Subcutaneous abdominal adipose tissue (tissue), 5 donors: ENCODE measurements around the gene CTSF.
"Not testable (repeated sequence)": the region's sequence is repeated elsewhere in the genome, so short reads cannot be mapped to it uniquely, and the experiment has no call there.

Experiments used
- H3K27ac ChIP-seq: one replicate; pipeline ENCODE4 v1.7.0; 2013; ENCODE audit warnings: low read depth, mild to moderate bottlenecking, inconsistent platforms, low read length, moderate library complexity
- H3K27me3 ChIP-seq, 5 donors: one replicate each; pipeline ENCODE4 v1.7.0; 2013; ENCODE audit warnings: low read length in 5 of 5, inconsistent platforms in 1 of 5; ENCODE audit not compliant: control insufficient read depth in 5 of 5, insufficient read depth in 4 of 5
- H3K36me3 ChIP-seq, 5 donors: one replicate each; pipeline ENCODE4 v1.7.0; 2013; ENCODE audit warnings: low read length in 5 of 5; ENCODE audit not compliant: control insufficient read depth in 5 of 5, insufficient read depth in 5 of 5
- H3K4me1 ChIP-seq, 5 donors: one replicate each; pipeline ENCODE4 v1.7.0; 2013; ENCODE audit warnings: low read length in 5 of 5, mild to moderate bottlenecking in 3 of 5, moderate library complexity in 1 of 5; ENCODE audit not compliant: control insufficient read depth in 5 of 5, insufficient read depth in 5 of 5
- H3K4me3 ChIP-seq, 5 donors: one replicate each; pipeline ENCODE4 v1.7.0; 2013; ENCODE audit warnings: low read length in 5 of 5, low read depth in 1 of 5
- H3K9ac ChIP-seq, 5 donors: one replicate each; pipeline ENCODE4 v1.7.0; 2013; ENCODE audit warnings: low read length in 5 of 5, mild to moderate bottlenecking in 4 of 5, moderate library complexity in 3 of 5
- H3K9me3 ChIP-seq, 5 donors: one replicate each; pipeline ENCODE4 v1.7.0; 2013; ENCODE audit warnings: low read length in 5 of 5; ENCODE audit not compliant: control insufficient read depth in 5 of 5
- donor health status: healthy.
- donor health status: healthy.
- donor health status: healthy.
- donor health status: healthy.
- donor health status: healthy.

Gene CTSF

DNA sequence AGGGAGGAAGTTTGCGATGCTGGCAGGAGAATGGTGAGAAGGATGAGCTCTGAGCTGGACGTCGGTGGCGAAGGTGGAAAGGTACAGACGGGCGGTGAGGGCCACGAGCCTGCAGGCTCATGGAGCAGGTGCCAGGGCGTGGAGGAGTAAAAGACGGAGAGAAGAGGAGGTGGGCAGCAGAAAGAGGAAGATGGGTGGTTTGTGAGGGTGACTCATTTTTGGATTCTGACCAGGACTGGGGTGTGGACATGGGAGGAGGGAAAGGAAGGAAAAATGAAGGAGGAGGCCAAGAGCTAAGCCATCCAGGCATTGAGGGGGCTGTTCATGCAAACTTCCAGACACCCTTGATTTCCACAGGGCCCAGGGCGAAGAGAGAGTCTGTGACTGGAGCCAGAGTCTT, 26.0 kb downstream of the CTSF start:
- Histone ChIP-seq H3K9me3 (no peaks in the 10 kb centered on the region), H3K27ac (no peak overlapping the region), H3K27me3 (no peaks in the 10 kb centered on the region), H3K36me3 (peaks cover 0 to 50% (median 35%) of the 10 kb centered on the region in 5 donors), H3K9ac (no peak overlapping the region), H3K4me3 (no peak overlapping the region), H3K4me1 (peaks cover 0 to 39% (median 33%) of the 10 kb centered on the region in 5 donors)

GRCh38 chr11:66541892-66542291, 26.5 kb downstream of the CTSF start:
- no peak overlapping the region for H3K27ac ChIP-seq
- H3K4me3 ChIP-seq: no peak overlapping the region
- no peaks in the 10 kb centered on the region for H3K27me3 ChIP-seq
- peaks cover 0 to 55% (median 38%) of the 10 kb centered on the region in 5 donors for H3K36me3 ChIP-seq
- H3K4me1 ChIP-seq: peaks cover 0 to 39% (median 33%) of the 10 kb centered on the region in 5 donors
- H3K9me3 ChIP-seq: no peaks in the 10 kb centered on the region
- no peak overlapping the region for H3K9ac ChIP-seq

GRCh38 chr11:66540598-66540997, 27.8 kb downstream of the CTSF start:
- H3K9ac ChIP-seq, H3K4me3 ChIP-seq, H3K9me3 ChIP-seq, H3K27me3 ChIP-seq, H3K27ac ChIP-seq: not testable (repeated sequence)
- H3K4me1 ChIP-seq: peaks cover 0 to 30% (median 26%) of the 10 kb centered on the region in 5 donors
- H3K36me3 ChIP-seq: peaks cover 3 to 67% (median 45%) of the 10 kb centered on the region in 5 donors

- no peak overlapping the region for H3K27ac ChIP-seq
- H3K4me1 ChIP-seq: peaks cover 0 to 23% (median 18%) of the 10 kb centered on the region in 5 donors
- no peak overlapping the region for H3K4me3 ChIP-seq
- no peak overlapping the region for H3K9ac ChIP-seq
- H3K27me3 ChIP-seq: no peaks in the 10 kb centered on the region
- H3K9me3 ChIP-seq: no peaks in the 10 kb centered on the region
- H3K36me3 ChIP-seq: peaks cover 5 to 72% (median 45%) of the 10 kb centered on the region in 5 donors
These were observed 28.6 kb downstream of the CTSF start for GRCh38 chr11:66539870-66540213.

DNA sequence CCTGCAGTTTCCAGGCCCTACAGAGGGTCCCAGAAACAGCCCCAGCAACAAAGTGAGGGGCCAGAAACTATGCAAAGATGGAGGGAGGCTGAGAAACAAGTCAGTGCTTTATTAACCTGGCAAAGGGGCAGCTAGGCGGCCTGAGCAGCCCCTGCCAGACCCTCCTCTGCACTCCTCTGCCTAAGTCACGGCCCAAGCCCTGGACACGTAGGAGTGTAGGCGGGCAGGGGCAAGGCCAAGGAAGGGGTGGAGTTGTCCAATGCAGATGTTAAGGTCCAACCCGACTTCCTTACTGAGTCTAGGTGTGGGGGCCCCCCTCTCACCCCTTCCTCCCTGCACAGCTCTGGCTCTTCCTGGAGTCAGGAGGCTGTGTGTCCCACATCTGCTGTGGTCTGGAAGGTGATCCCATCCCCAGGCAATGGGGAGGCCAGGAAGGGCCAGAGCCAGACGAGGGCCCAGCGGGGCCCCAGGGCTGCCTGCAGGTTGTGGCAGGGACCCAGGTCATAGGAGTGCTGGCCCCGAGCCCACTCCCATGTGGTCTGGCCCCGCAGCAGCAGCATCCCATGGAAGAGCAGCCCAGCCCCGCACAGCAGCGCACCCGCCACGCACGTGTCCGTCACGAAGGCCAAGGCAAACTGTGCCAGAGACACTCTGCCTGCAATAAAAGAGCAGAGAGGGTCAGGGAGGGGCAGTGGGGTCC, 29.1 kb downstream of the CTSF start:
- H3K4me1 ChIP-seq: peaks cover 0 to 18% (median 13%) of the 10 kb centered on the region in 5 donors
- no peak overlapping the region for H3K4me3 ChIP-seq
- H3K36me3 ChIP-seq: peaks cover 5 to 72% (median 45%) of the 10 kb centered on the region in 5 donors
- no peaks in the 10 kb centered on the region for H3K9me3 ChIP-seq
- H3K27me3 ChIP-seq: no peaks in the 10 kb centered on the region
- no peak overlapping the region for H3K9ac ChIP-seq
- H3K27ac ChIP-seq: no peak overlapping the region

DNA sequence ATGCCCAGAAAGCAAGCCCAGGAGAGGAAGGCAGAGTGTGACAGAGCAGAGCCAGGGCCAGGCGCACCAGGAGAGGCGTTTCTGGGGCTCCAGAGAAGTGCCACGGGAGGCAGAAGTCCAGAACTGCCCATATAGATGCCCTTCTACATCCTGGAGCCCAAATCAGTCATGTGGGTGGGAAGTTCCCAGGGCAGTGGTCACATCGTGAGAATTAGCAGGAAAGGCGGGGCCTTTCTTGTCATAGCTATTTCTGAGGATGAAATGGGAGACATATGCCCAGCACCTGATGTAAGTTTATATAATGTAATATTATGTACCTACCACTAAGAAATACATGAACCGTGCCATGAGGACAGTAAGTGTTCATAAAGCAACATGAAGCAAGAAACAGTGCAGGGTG, 35.6 kb downstream of the CTSF start:
- Histone ChIP-seq H3K36me3 (peaks cover 5 to 69% (median 27%) of the 10 kb centered on the region in 5 donors), H3K4me1 (no peaks in the 10 kb centered on the region), H3K4me3 (no peak overlapping the region), H3K27me3 (no peaks in the 10 kb centered on the region), H3K9me3 (no peaks in the 10 kb centered on the region), H3K27ac (no peak overlapping the region), H3K9ac (no peak overlapping the region)

DNA sequence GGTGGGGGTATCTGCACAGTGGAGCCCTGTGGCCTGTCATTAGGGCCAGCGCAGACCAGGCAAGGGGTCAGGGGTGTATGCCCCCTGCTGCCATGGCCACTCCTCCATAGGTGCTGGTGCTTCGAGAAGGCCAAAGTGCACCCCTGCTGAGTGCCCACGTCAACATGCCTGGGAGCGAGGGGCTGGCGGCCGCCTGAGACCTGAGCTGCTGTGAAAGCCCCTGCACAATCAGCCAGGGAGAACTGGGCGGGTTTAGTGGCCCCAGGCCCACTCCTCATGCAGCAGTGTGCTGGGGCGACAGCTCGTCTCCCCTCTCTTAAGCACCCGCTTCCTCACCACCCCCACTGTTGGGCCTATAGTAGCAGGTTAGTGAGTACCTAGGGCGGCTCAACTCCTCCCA, 36.6 kb downstream of the CTSF start:
- no peak overlapping the region for H3K4me3 ChIP-seq
- H3K27me3 ChIP-seq: no peaks in the 10 kb centered on the region
- no peaks in the 10 kb centered on the region for H3K4me1 ChIP-seq
- H3K9ac ChIP-seq: no peak overlapping the region
- H3K27ac ChIP-seq: no peak overlapping the region
- H3K36me3 ChIP-seq: peaks cover 5 to 69% (median 26%) of the 10 kb centered on the region in 5 donors
- no peaks in the 10 kb centered on the region for H3K9me3 ChIP-seq

DNA sequence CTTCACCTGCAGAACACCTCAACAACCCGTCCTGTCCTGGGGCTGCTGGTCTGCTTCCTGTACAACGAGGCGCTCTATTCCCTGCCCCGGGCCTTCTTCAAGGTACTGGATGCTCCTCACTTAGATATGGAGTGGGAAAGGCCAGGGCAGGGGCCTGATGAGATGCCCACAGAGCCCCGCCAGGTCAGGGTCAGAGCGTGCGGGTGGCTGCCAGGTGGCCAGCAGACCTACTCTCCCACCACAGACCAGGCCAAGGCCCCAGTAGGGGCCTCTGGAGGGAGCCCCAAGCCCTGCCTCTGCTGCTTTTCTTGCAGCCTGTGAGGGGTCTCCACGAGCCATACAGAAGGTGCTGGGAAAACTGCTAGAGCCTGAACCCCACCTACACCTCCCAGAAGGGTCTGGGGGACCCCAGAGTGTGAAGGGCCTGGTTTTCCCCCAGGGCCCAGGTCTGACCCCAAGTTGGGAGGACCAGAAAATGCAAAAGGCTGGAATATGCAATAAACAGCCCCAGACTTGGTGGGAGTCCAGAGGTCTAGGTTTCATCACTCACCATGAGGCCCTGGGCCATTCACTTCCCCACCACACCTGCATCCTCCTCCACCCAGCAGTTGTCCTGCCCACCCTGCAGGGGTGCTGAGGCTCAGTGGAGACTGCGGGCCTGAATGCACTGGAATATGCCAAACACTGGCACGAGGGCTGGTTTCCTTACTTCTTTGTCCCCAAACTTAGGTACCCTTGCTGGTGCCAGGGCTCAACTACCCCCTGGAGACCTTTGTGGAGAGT, 37.3 kb downstream of the CTSF start:
- Histone ChIP-seq H3K36me3 (peaks cover 5 to 69% (median 30%) of the 10 kb centered on the region in 5 donors), H3K9ac (peak overlapping the region in 1 of 5 donors; percentile 26), H3K27me3 (no peaks in the 10 kb centered on the region), H3K4me3 (no peak overlapping the region), H3K4me1 (no peaks in the 10 kb centered on the region), H3K27ac (no peak overlapping the region), H3K9me3 (no peaks in the 10 kb centered on the region)

- Histone ChIP-seq H3K9ac (peak overlapping the region in 1 of 5 donors; percentile 26), H3K27ac (no peak overlapping the region), H3K36me3 (peaks cover 0 to 62% (median 27%) of the 10 kb centered on the region in 5 donors), H3K9me3 (no peaks in the 10 kb centered on the region), H3K4me1 (no peaks in the 10 kb centered on the region), H3K4me3 (no peak overlapping the region), H3K27me3 (no peaks in the 10 kb centered on the region)
These were observed 38.8 kb downstream of the CTSF start for GRCh38 chr11:66529655-66530054.

- Histone ChIP-seq H3K9ac (no peak overlapping the region), H3K4me1 (no peaks in the 10 kb centered on the region), H3K4me3 (no peak overlapping the region), H3K27me3 (no peaks in the 10 kb centered on the region), H3K36me3 (peaks cover 0 to 65% (median 27%) of the 10 kb centered on the region in 5 donors), H3K9me3 (no peaks in the 10 kb centered on the region), H3K27ac (no peak overlapping the region)
These were observed 39.3 kb downstream of the CTSF start for GRCh38 chr11:66529069-66529468.
